Measurements from ENCODE around the gene LRPAP1. TPM values are rescaled to one million over a fixed set of nuclear protein-coding genes. Genes with fewer than 3 reads are reported as not detected.
"Not testable (repeated sequence)": the region's sequence is repeated elsewhere in the genome, so short reads cannot be mapped to it uniquely, and the experiment has no call there.

LRPAP1 gene
- total and polyA plus RNA-seq, 2 donors (not counting 3 experiments of a cell fraction or from before 2014, with no cell fraction given) = 90.1 to 170 TPM

DNA sequence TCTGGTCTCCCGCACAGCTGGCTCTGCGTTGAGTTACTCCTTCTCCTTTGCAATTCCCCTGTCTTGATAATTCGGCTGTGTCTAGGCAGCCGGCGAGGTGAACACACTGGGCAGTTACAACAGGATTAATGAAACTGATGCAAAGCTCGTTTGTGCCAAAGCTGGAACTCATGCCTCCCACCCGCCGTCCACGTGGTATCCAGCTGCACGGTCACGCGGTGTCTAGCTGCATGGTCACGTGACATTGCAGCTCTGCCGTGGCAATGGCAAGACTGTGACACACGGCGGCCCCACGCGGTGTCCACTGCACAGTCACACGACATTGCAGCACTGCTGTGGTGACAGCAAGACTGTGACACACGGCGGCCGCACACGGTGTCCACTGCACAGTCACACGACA lies 31.2 kb upstream of the LRPAP1 start:
- dilution Hi-C loops (cut with MboI; ENCODE audit: extremely low pct_ligation_motif_present, low sequenced_read_pairs) = no loop called here
- Histone ChIP-seq H3K79me2 (ENCODE audit: control insufficient read depth, insufficient read depth, low read length) (no peaks in the 10 kb centered on the region), H4K20me1 (replicated peaks; ENCODE audit: control insufficient read depth, extremely low read depth, insufficient read depth, low read length) (no peaks in the 10 kb centered on the region), H3K36me3 (ENCODE audit: control insufficient read depth in 2 of 2, extremely low read depth in 1 of 2, insufficient read depth in 2 of 2, low read length in 2 of 2) (no peaks in the 10 kb centered on the region), H3K27ac (ENCODE audit: insufficient read depth, low read depth, low read length) (no peak overlapping the region), H3K4me2 (ENCODE audit: insufficient read depth, low read length) (no peak overlapping the region), H3K4me3 (replicated peaks in 1 of 3; ENCODE audit: insufficient read depth in 1 of 3, low read depth in 1 of 3, low read length in 3 of 3) (no peak overlapping the region), H2AFZ (ENCODE audit: low read depth, low read length) (no peak overlapping the region), H3K9me3 (replicated peaks; ENCODE audit: control insufficient read depth, insufficient read depth, low read length) (no peaks in the 10 kb centered on the region), H3K9ac (replicated peaks; ENCODE audit: extremely low read depth, insufficient read depth, low read length) (no peak overlapping the region), H3K4me1 (ENCODE audit: control insufficient read depth, extremely low read depth, insufficient read depth, low read length) (no peaks in the 10 kb centered on the region), H3K9me1 (replicated peaks; ENCODE audit: control insufficient read depth, extremely low read depth, insufficient read depth, low read length) (no peaks in the 10 kb centered on the region), H3K27me3 (ENCODE audit: control insufficient read depth in 2 of 2, insufficient read depth in 2 of 2, low read length in 2 of 2) (no peaks in the 10 kb centered on the region)
- BruUV-seq (replicated peaks) = no TSS peak
- no peak for TF ChIP-seq MYC (IDR thresholded peaks at IDR 0.05; ENCODE audit: low read depth, low read length)
- no peak for TF ChIP-seq GATA2 (IDR thresholded peaks at IDR 0.05; ENCODE audit: insufficient read depth, insufficient read length, low read depth, low read length)
- no peak for TF ChIP-seq JUN (IDR thresholded peaks at IDR 0.05; ENCODE audit: borderline replicate concordance, insufficient read depth, insufficient read length, low read depth)
- TF ChIP-seq POLR2A (IDR thresholded peaks at IDR 0.05; ENCODE audit: low read depth, low read length) = no peak
- TF ChIP-seq EZH2 (IDR thresholded peaks at IDR 0.05; ENCODE audit: borderline replicate concordance, low read depth, low read length, severe bottlenecking) = no peak
- TF ChIP-seq, protein P1, sequence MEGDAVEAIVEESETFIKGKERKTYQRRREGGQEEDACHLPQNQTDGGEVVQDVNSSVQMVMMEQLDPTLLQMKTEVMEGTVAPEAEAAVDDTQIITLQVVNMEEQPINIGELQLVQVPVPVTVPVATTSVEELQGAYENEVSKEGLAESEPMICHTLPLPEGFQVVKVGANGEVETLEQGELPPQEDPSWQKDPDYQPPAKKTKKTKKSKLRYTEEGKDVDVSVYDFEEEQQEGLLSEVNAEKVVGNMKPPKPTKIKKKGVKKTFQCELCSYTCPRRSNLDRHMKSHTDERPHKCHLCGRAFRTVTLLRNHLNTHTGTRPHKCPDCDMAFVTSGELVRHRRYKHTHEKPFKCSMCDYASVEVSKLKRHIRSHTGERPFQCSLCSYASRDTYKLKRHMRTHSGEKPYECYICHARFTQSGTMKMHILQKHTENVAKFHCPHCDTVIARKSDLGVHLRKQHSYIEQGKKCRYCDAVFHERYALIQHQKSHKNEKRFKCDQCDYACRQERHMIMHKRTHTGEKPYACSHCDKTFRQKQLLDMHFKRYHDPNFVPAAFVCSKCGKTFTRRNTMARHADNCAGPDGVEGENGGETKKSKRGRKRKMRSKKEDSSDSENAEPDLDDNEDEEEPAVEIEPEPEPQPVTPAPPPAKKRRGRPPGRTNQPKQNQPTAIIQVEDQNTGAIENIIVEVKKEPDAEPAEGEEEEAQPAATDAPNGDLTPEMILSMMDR (IDR thresholded peaks at IDR 0.05; ENCODE audit: extremely low read depth in 1 of 2, insufficient read depth in 1 of 2, low read depth in 1 of 2, low read length in 2 of 2) = no peak
- no peak for TF ChIP-seq MAX (IDR thresholded peaks at IDR 0.05; ENCODE audit: insufficient read depth, insufficient read length)
- no peak for TF ChIP-seq POLR2AphosphoS5 (IDR thresholded peaks at IDR 0.05; ENCODE audit: insufficient read depth, low read depth, low read length)
- FAIRE-seq (no peak), DNase-seq (ENCODE audit: low read depth, low spot score) (no peak)
- CTCF ChIA-PET = no interaction called here
- POLR2A ChIA-PET = no interaction called here
- intact Hi-C loops (cut with micrococcal nuclease) = no loop called here

GRCh38 chr4:3562127-3562526 lies 29.9 kb upstream of the LRPAP1 start:
- DNase-seq (ENCODE audit: low read depth, low spot score); H3K27ac ChIP-seq (ENCODE audit: insufficient read depth, low read depth, low read length); H3K4me1 ChIP-seq (ENCODE audit: control insufficient read depth, extremely low read depth, insufficient read depth, low read length); H4K20me1 ChIP-seq (replicated peaks; ENCODE audit: control insufficient read depth, extremely low read depth, insufficient read depth, low read length); H3K9ac ChIP-seq (replicated peaks; ENCODE audit: extremely low read depth, insufficient read depth, low read length); H3K4me3 ChIP-seq (replicated peaks in 1 of 3; ENCODE audit: insufficient read depth in 1 of 3, low read depth in 1 of 3, low read length in 3 of 3); H3K79me2 ChIP-seq (ENCODE audit: control insufficient read depth, insufficient read depth, low read length); H3K9me1 ChIP-seq (replicated peaks; ENCODE audit: control insufficient read depth, extremely low read depth, insufficient read depth, low read length); H2AFZ ChIP-seq (ENCODE audit: low read depth, low read length); dilution Hi-C loops (cut with MboI; ENCODE audit: extremely low pct_ligation_motif_present, low sequenced_read_pairs); H3K4me2 ChIP-seq (ENCODE audit: insufficient read depth, low read length); intact Hi-C loops (cut with micrococcal nuclease); H3K27me3 ChIP-seq (ENCODE audit: control insufficient read depth in 2 of 2, insufficient read depth in 2 of 2, low read length in 2 of 2); BruUV-seq (replicated peaks); POLR2A ChIA-PET; CTCF ChIA-PET; FAIRE-seq; H3K9me3 ChIP-seq (replicated peaks; ENCODE audit: control insufficient read depth, insufficient read depth, low read length); H3K36me3 ChIP-seq (ENCODE audit: control insufficient read depth in 2 of 2, extremely low read depth in 1 of 2, insufficient read depth in 2 of 2, low read length in 2 of 2): not testable (repeated sequence)

- H3K27me3 ChIP-seq (ENCODE audit: control insufficient read depth in 2 of 2, insufficient read depth in 2 of 2, low read length in 2 of 2); POLR2A ChIA-PET; H3K27ac ChIP-seq (ENCODE audit: insufficient read depth, low read depth, low read length): not testable (repeated sequence)
These were observed 28.2 kb upstream of the LRPAP1 start for GRCh38 chr4:3560465-3560864.

More at GRCh38 chr4:3560465-3560864, 28.2 kb upstream of the LRPAP1 start:
- H3K9me1 ChIP-seq (replicated peaks; ENCODE audit: control insufficient read depth, extremely low read depth, insufficient read depth, low read length); DNase-seq (ENCODE audit: low read depth, low spot score); H3K9ac ChIP-seq (replicated peaks; ENCODE audit: extremely low read depth, insufficient read depth, low read length); dilution Hi-C loops (cut with MboI; ENCODE audit: extremely low pct_ligation_motif_present, low sequenced_read_pairs); intact Hi-C loops (cut with micrococcal nuclease); H4K20me1 ChIP-seq (replicated peaks; ENCODE audit: control insufficient read depth, extremely low read depth, insufficient read depth, low read length); H2AFZ ChIP-seq (ENCODE audit: low read depth, low read length); BruUV-seq (replicated peaks); FAIRE-seq; CTCF ChIA-PET; H3K36me3 ChIP-seq (ENCODE audit: control insufficient read depth in 2 of 2, extremely low read depth in 1 of 2, insufficient read depth in 2 of 2, low read length in 2 of 2); H3K79me2 ChIP-seq (ENCODE audit: control insufficient read depth, insufficient read depth, low read length); H3K9me3 ChIP-seq (replicated peaks; ENCODE audit: control insufficient read depth, insufficient read depth, low read length); H3K4me2 ChIP-seq (ENCODE audit: insufficient read depth, low read length); H3K4me1 ChIP-seq (ENCODE audit: control insufficient read depth, extremely low read depth, insufficient read depth, low read length); H3K4me3 ChIP-seq (replicated peaks in 1 of 3; ENCODE audit: insufficient read depth in 1 of 3, low read depth in 1 of 3, low read length in 3 of 3): not testable (repeated sequence)
